GM12874 (cell line): ENCODE results near the gene REPIN1.

Experiments used
- TF ChIP-seq, protein P1 (sequence below): IDR thresholded peaks from 2 replicates; pipeline ENCODE4 v1.5.1; 2011; ENCODE audit warnings: low read depth, mild to moderate bottlenecking, control low read depth, low read length, moderate library complexity; ENCODE audit not compliant: insufficient read depth

REPIN1 gene

GRCh38 chr7:150368096-150368883 is at the start of gene REPIN1:
Gene REPIN1 (plus strand): TSS chr7:150368822. CDS start chr7:150369712, 890 bp downstream.
- TF ChIP-seq, protein P1, sequence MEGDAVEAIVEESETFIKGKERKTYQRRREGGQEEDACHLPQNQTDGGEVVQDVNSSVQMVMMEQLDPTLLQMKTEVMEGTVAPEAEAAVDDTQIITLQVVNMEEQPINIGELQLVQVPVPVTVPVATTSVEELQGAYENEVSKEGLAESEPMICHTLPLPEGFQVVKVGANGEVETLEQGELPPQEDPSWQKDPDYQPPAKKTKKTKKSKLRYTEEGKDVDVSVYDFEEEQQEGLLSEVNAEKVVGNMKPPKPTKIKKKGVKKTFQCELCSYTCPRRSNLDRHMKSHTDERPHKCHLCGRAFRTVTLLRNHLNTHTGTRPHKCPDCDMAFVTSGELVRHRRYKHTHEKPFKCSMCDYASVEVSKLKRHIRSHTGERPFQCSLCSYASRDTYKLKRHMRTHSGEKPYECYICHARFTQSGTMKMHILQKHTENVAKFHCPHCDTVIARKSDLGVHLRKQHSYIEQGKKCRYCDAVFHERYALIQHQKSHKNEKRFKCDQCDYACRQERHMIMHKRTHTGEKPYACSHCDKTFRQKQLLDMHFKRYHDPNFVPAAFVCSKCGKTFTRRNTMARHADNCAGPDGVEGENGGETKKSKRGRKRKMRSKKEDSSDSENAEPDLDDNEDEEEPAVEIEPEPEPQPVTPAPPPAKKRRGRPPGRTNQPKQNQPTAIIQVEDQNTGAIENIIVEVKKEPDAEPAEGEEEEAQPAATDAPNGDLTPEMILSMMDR: no peak

GRCh38 chr7:150321788-150322113 is 46.9 kb upstream of the REPIN1 start:
- TF ChIP-seq, protein P1: no peak

DNA sequence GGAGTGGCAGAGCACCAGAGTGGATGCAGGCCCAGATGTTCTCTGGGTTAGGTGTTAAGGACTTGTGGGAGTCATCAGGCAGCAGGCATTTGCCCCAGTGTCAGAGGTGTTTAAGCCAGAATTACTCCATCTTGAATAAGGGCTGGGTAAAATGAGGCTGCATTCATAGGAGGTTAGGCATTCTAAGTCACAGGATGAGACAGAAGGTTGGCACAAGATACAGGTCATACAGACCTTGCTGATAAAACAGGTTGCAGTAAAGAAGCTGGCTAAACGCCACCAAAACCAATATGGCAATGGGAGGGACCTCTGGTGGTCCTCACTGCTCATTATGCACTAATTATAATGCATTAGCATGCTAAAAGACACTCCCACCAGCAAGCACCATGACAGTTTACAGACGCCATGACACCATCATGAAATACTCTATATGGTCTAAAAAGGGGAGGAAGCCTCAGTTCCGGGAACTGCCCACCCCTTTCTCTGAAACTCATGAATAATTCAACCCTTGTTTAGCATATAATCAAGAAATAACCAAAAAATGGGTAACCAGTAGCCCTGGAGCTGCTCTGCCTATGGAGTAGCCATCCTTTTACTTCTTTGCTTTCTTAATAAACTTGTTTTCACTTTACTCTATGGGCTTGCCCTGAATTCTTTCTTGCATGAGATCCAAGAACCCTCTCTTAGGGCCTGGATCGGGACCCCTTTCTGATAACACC is 46.3 kb upstream of the REPIN1 start:
- TF ChIP-seq, protein P1: no peak

DNA sequence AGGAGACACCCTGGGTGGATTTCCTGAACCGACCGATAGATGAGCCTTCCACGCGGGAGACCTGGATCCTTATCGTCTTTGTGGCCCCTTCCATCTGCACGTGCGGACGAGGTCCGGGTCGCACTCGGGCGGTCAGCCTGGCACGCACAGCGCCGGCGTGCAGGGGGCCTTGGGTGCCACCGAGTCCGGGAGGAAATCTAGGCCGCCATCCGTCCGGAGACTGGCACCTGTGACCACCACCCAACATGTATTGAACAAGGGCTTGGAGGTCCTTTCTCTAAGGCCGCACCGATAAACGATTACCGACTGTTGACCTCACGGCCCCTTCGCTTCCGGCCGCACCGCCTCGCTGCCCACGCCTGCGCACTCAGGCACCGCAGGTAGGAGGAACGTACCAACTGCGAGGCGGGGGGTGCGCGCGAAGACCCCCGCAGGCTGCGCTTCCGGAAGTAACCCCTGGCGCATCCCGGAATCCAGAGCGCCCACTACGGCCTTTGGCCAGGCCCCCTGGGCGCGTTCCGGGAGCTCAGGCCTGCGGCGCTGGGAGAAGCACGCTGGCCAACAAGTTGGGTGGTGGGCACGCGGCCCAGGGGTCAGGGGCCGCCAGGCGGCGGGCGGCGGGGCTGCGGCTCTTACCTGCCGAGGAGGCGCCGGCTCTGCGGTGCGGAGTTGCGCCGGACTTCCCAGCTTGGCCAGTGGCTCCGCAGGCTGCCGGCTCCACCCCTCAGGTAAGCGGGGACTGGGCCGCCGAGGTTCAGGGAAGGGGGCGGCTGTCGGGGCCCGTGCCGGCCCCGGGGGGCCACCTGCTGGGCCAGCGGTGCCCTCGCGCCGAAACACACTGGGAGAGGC is 45.6 kb upstream of the REPIN1 start, which contains the start of the genes ACTR3C and LRRC61:
Gene ACTR3C, minus strand, starts transcription at position 713 of the 849 bp plus-strand sequence. CDS start 28,249 bp downstream, outside the sequence.
Gene LRRC61, plus strand, starts transcription at position 523 of the 849 bp plus-strand sequence. CDS start 13,507 bp downstream, outside the sequence.
- TF ChIP-seq, protein P1: peak; percentile 47

DNA sequence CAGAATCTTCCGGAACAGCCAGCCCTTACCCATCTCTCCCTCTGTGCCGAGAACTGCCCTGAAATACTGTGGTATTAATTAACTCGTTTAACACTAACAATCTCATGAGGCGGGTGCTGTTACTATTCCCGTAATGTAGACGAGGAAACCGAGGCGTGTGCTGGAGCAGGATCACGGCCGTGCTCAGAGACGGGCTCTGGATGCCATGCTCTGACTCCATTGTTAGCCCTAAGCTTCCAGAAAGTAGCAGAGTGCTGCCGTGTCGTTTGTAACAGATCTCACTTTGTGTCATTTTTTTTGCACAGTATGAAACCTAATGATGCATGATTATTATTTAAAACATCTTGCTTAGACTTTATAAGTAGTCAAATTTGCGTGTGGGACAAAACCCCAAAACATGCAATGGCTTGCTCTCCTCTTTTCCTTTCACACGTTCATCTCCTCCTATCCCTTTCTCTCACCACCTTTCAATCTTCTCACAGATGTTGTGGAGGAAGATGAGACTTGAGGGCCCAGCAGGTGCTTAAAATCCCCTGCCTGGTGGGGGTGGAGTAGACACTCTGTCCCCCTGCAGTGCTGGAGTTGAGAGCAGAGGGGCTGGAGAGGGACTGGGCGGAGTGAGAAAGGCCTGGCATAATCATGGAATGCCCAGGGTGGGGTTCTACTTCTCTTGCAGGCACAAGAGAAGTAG is 44.8 kb upstream of the REPIN1 start:
- TF ChIP-seq, protein P1: no peak

- TF ChIP-seq, protein P1: no peak
Measured at GRCh38 chr7:150324373-150324961, 44.2 kb upstream of the REPIN1 start.
